HG03520 (cell line): ENCODE data around the gene PTPRM.

Source experiments
- ATAC-seq: cut with Tn5 transposase; IDR thresholded peaks from one replicate; pipeline ENCODE4 v1.9.1; 2021; ENCODE audit warnings: mild to moderate bottlenecking, moderate library complexity; ENCODE audit not compliant: unreplicated experiment

Gene PTPRM

DNA sequence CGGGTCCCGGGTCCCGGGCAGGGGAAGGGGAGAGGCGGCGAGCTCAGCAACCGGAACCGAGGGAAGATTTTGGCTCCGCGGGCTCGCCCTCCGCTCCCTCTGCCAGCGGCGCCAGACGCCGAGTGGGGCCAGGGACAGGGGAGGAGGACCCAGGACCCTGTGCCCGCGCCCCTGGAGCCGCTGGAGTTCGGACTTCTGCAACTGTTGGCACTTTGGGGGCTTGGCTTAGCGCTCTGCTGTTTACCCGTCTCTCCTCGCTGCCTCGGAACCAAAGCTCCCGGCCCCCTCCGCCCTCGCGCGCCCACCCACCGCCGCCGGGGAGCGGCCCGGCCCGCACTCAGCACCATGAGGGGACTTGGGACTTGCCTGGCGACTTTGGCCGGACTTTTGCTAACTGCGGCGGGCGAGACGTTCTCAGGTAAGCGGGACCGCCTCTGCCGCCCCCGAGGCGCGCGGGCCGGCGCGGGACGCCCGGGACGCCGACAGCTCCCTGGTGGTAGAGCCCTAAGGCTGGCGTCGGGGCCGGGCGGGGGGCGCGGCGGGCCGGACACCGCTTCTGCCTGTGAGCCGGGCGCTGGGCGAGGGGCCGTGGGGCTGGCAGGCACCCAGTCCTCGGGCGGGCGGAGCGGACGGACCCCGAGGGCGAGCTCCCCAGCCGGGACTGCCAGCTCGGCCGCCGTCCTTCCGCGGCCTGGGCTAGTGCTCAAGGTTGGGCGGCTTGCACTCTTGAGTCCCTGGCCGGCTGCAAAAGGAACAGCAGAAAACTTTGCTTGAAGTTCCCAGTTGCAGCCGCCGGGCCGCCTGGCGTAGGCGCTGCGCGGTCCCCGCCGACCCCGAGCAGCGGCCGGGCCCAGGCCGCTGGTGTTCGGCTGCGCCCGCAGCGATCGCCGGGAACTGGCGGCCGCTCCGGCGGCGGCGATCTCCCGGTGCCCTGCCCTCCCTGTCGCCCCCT is 634 bp downstream of the PTPRM start:
- no peak for ATAC-seq

DNA sequence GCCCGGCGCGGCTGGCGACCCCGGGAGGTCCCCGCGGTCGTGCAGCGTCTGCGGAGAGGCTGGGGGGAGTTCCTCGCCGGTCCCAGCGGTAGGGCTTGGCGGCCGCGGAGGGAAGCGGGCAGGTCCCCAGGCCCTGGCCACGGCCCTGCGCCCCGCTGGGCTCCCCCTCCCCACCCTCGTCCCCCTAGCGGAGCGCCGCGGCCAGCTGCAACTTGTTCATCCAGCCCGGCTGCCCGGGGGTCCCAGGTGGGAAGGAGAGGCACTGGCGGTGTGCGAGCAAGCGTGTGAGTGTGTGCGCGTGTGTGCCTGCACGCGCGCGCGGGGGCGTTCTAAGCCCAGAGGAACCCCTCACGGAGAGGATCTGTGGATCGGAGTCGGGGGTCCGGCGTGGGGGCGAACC is 1.3 kb downstream of the PTPRM start:
- no peak for ATAC-seq

DNA sequence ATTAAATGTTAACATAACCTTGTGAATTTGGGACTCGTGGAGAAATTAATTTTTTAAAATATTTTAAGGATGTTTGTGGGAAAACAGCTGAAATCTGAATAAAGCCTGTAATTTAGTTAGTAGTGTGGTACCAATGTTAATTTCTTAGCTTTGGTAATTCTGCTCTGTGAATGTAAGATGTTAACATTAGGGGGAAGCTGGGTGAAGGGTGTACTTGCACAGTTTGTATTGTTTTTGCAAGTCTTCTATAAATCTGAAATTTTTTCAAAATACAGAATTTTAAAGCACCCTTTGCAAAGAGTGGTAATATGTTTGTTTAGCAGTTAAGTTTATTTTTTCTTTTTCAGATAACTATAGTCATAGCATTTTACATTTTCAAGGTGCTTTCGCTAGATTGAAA is 4.5 kb downstream of the PTPRM start:
- no peak for ATAC-seq

DNA sequence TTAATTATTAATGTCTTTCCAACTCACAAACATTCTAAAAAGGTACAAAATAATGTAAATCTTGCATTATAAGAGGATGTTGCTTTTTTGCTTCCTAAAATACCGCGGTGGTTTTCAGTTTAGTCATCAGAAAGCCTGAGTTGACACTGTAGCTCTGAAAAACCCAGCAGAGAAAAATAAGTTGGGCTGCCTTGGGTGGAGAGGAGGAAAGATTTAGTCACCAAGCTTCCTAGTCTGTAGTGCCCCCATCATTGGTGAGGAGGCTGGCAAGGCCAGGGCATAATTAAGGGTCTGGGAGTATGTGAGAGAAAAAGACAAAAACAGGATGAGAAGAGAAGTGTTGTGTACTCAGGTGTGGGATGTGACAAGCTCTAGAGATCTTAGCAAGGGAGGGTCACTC is 5.7 kb downstream of the PTPRM start:
- ATAC-seq: no peak

DNA sequence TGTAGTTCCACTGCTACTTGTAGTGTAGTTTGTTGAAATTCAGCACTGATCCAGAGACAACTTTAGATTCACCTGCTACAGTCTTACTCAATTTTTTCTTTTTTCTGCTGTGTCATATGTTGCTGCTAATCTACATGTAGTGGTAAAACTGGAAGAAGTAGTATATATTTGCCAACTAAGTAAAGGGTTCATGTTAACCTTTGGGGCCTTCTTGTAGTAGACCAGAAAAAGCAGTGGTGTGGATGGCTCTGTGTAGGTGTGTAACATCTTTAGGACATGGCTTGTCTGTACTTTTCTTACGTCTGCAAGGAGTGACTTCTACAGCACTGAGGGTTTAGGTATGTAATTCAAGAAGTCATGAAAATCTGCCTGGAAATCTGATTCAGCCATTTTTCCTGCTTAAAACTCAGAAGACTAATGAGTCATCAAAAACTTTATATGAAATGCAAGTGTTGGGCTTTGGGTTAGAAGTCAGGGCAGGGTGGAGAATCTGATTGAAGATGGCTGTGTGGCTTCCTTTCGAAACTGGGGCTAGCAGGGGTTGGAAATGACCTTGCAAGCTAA is 8.4 kb downstream of the PTPRM start:
- no peak for ATAC-seq

DNA sequence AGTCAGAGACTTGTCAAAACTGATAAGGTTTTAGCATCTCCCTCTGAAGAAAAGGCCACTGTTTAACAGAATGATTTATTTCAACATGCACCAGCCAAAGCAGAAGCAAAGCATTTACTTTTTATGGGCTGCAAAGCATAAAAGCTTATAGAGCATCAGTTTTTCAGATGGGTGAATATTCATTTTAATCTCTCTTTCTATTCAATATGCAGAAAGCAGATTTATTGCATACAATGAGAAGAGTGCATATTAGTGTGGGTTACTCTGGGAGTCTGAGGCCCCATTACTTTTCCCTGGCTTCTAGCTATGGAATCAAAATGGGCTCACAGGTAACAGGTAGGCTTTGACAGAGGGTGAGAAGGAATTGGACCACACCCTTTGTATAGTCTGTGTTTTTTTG is 9.0 kb downstream of the PTPRM start:
- ATAC-seq: no peak

DNA sequence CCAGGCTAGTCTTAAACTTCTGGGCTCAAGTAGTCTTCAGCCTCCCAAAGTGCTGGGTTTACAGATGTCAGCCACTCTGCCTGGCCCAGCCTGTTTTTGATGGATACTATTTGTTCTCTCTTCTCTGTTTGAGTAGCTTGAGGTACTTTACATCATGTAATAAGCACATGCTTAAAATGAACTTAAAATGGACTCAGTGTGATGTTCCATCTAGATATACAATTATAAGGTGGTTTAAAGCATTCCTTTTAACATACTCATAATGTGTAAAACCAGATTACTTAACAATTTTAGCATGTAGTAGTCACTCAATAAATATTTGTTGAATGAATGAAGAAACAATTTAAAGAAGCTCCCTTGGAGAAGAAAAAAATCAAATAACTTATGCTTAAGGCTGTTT is 9.6 kb downstream of the PTPRM start:
- ATAC-seq: no peak

DNA sequence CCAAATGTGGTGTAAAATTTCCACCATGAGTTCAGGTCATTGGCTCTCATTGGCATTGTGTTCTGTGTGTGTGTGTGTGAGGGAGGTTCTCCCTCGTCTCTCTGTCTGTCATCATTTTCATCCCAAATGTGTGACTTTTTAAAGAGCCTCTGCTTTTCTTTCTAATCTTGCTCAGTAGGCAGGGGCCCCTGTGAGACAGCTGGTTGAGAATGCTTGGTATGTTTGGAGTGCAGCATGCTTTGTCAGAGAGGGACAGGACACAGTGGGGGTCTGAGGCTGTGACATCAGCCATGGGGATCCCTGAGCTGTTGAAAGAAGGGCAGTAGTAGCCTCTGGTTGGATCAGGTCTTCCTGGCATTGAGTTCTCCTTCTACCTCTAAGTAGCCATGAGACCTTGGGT is 10.6 kb downstream of the PTPRM start:
- ATAC-seq: no peak

DNA sequence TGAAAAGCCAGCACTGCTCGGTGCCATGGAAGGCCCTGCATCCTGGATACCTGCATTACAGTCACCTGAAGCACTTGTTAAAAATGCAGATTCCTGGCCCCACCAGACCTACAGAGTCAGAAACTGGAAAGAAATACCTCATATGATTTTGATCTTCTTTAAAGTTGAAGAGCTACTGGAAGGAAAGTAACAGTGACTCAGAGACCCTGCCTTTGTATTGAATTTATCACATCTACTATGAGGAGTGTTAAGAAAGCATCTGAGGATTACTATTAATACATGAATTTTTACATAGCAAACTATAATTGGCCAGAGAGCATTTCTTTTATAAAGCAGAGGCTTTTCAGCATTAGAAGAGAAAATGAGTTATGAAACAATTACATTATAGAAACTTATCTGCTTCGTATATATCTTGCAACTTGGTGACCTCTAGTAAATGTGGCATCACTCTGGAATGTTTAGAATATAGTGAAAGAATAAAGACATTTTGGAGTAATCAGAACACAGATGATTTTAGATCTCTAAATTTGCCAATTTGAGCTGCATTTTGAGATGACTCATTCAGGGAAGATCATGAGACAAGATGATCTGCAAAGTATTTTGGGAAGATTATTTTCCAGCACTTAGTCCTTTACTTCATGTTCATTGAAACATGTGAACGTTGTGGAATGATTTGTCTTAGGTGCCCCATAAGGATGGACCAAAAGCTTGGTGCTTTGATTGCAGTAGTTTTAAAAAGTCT is 12.2 kb downstream of the PTPRM start:
- ATAC-seq: no peak

DNA sequence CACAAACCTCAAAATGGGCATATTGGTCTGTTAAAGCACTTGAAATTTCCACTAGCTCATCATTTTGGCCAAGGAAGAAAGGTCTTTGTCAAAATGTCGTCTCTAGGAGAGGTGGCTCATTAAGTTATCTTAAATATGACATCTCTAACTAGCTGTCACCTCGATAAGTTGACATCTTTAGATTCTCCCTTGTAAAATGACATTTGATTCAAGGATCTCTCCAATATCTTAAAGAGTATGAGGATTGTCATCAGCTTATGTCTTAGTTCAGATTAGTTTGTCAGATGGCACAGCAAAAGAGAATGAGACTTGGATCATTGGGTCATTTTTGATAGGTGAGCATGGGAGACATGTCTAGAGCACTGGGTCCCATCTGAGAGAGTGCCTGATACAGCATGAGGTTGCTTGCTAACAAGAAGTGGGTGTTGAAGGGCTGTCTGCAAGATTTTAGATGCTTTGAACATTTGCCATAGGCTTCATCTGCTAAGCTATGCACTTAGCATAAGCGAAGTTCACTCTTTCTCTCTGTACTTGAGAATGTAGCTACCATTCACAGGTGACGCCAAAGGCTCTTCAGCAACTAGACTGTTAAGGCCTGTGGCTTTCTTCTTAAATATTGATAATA is 12.9 kb downstream of the PTPRM start:
- no peak for ATAC-seq

DNA sequence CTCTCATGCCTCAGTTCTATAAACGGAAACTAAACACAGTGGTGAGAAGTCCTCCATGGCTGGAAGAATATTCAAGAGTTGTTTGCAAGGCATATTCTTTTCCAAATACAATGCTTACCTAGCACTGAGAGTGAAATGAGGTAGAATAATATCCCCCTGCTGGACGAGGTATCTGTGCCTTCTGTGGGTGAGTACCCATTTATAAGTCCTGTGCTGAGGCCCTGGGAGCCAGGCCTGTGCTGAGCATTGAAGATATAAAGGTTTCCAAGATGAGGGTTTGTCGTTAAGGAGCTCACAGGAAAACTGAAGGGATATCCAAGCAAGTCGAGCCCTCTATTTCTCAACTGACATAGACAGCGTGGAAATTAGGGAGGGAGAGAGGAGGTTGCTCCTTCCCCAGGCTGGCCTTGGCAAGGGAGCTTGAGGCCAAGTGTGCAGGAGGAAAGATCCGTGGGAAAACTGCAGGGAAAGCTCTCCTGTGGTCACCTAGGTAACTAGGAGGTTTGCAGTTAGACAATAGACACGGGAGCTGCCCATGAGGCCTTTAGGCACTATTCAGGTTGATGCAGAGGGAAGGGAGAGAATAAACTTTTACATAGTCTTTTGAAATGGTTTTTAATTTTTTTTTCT is 17.6 kb downstream of the PTPRM start:
- no peak for ATAC-seq

DNA sequence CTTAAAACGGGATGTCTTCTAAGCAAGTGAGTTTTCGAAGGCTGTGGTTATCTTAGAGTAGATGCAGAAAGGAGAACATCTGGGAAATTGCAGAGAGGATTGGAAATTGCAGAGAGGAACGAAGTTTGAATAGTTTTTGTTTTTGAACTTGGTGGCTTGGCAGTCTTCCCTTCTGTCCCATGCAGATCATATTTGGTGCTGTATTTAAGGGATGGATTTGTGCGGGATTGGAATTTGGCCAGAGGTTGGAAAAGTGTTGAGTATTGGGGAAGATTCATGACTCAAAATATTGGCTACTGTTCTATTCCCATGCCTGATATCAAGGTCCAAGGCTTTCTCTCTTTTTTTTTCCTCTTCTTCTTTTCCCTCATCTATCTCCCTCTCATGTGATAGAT is 18.2 kb downstream of the PTPRM start:
- ATAC-seq: no peak

DNA sequence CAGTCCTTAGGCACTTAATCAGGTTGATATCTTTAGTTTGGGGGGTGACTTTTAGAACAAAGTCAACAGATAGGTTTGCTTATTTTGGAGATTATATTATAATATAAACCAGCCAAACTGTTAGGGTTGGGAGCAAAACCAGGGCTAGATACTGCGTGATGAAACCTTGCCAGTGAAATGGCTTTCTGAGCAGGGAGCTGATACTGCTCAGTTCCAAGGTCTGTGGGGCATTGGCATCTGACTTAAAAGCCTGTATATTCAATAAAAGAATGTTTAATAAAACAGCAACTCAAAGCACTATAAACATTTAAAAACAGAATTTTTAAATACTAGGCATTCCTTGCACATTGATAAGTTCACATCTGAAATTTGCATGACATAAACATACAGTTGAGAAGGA is 19.3 kb downstream of the PTPRM start:
- ATAC-seq: no peak

DNA sequence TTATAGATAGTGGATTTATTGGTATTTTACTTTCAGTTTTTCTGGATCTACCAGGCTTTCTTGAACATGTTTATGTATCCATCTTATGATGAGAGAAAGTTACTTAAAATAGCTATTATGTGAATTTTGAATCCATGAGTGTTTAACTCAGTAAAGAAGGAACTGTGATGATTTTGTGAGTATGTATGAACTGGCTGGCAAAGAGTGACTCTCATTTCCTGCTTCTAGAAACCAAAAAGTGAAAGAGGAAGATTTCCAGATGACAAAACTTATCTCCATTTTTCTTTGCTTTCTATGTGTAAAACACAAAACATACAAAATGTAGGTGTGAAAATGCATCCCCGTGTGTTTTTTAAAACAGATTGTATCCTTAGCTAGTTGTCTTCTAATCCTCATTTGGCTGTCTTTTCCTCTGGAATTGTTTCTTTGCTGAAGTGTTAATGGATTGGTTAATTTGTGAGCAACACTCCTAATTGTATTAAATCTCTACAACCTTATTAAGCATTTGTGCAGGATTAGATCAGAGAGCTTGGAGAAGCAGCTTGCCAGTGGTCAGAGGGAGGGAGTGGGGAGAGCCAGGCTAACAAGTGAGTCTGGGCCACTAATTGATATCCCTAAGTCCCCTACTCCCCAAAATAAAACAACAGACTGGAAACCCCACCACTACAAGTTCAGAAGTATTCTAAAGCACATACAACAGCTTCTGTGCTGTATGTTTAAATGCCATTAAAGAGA is 23.9 kb downstream of the PTPRM start:
- ATAC-seq: no peak

DNA sequence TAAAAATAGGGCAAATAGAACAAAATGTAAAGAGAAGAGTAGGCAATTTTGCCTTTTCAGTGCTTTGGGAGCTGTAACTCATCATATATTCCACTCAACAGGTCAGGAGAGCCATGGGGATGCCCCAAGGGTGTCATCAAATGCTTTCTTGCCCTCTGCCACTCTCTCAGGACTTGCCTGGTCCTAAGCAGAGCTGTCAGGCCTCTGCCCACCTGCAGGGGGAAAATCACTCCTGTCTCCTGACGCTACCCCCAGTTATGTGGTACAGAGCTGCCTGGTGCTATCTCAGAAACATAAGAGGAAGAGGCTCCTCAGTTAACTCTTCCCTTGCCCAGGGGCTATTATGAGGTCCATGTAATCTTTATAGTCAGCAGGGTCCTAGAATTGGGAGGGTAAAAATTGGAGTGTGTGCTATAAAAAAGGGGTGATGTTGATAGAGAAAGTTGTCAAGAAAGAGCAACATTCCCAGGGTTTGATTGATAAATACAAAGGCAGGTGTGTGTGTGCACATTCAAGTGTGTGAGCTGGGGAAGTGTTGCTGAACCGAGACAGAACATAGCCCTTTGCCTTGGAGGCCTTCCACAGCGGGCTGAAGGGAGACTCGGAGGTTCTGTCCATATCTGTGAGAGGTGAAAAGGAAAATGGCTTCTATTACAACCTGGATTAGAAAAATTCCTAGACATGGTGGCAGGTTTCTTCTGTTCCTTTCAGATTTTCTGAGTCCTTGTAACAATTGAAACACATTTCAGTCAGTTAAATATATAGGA is 25.4 kb downstream of the PTPRM start:
- ATAC-seq: no peak

DNA sequence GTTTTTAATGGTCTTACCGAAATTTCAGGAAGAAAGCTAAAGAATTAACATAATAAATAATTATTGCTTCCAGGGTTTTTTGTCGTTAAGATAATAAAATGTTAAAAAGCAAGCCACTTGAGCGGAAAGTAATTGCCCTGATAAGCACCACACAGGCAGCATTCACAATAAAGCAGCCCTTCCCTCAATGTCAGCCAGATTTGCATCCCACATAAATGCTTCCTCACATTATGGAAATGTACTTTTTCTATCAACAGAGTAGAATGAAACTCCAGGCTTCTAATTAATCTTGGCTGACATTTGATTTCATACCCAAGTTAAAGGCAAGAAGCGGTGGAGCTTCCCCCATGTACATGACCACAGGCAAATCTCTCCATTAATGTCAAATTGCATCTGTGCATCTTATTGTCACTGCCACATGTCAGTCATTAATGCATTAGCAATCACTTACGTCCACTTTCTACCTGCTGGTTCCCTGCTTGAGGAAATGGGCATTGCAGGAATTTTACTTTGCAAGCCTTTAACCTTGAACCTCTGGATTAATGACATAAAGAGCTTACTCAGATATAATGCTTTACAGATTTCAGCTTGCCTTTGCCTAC is 26.2 kb downstream of the PTPRM start:
- no peak for ATAC-seq

DNA sequence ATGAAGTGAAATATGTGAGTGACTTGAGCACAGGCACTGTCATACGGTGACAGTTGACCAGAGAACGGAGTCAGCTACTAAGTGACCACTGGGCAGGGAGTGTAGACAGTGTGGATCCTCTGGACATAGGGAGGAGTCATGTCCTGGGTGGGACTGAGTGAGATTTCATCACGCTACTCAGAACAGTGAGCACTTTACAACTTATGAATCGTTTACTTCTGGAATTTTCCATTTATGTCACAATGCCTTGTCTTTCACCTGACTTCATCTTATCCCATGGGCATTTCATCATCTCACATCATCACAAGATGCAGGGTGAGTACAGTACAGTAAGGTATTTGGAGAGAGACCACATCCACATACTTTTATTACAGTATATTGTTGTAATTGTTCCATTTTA is 29.0 kb downstream of the PTPRM start:
- no peak for ATAC-seq

DNA sequence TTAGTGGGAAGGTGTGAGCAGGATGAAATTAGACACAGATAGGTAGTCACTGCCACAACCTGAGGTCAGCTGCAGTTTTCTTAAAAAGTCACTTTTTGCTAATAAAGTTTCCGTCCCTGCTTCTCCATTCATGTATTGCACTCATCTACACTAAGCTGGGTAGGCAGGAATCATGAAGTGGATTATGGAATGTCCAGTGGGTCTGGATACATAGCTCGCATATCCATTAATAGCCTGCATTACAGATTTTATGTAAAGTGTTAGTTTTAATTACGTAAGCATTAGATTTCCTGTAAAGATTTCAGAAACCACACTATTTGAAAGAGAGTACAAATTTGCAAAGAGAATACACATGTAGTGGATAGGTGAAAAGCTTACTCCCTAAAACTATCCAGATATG is 30.4 kb downstream of the PTPRM start:
- no peak for ATAC-seq
